Astrocyte (in vitro differentiated cells and primary cell): ENCODE measurements around the gene DEPDC1B. TPM values are rescaled to one million over a fixed set of nuclear protein-coding genes. Genes with fewer than 3 reads are reported as not detected.

Experiments
- DNase-seq: peaks from one replicate; pipeline ENCODE4 v3.0.0-alpha.2; 2010; ENCODE audit warnings: low read depth
- FAIRE-seq: peaks from 2 replicates; lab custom pipeline; 2011; peaks lifted over from hg19 to GRCh38; lab: Jason Lieb, UNC
- H2AFZ ChIP-seq: 2 replicates; pipeline ENCODE4 v1.6.0; 2012; ENCODE audit warnings: low read depth, low read length, inconsistent platforms
- H3K27ac ChIP-seq: 2 replicates; pipeline ENCODE4 v1.5.1; 2011; ENCODE audit warnings: low read depth, low read length, inconsistent platforms
- H3K27me3 ChIP-seq: 2 replicates; pipeline ENCODE4 v1.6.0; 2011; ENCODE audit warnings: low read length, inconsistent platforms; ENCODE audit not compliant: insufficient read depth
- H3K36me3 ChIP-seq: 2 replicates; pipeline ENCODE4 v1.5.1; 2011; ENCODE audit warnings: low read length, inconsistent platforms; ENCODE audit not compliant: insufficient read depth
- H3K4me1 ChIP-seq: 2 replicates; pipeline ENCODE4 v1.5.1; 2011; ENCODE audit warnings: low read length, inconsistent platforms; ENCODE audit not compliant: insufficient read depth
- H3K4me2 ChIP-seq: 2 replicates; pipeline ENCODE4 v1.6.0; 2012; ENCODE audit warnings: low read length, inconsistent platforms
- H3K4me3 ChIP-seq: 2 replicates; pipeline ENCODE4 v1.5.1; 2011; ENCODE audit warnings: low read depth, mild to moderate bottlenecking, low read length, inconsistent platforms; ENCODE audit not compliant: insufficient read depth
- H3K79me2 ChIP-seq: 2 replicates; pipeline ENCODE4 v1.6.0; 2012; ENCODE audit warnings: mild to moderate bottlenecking, low read length, inconsistent platforms; ENCODE audit not compliant: insufficient read depth
- H3K9ac ChIP-seq: 2 replicates; pipeline ENCODE4 v1.6.0; 2012; ENCODE audit warnings: mild to moderate bottlenecking, low read length, inconsistent platforms
- H3K9me3 ChIP-seq: 2 replicates; pipeline ENCODE4 v1.5.1; 2012; ENCODE audit warnings: low read depth, mild to moderate bottlenecking, low read length, inconsistent platforms; ENCODE audit not compliant: insufficient read depth
- H4K20me1 ChIP-seq: 2 replicates; pipeline ENCODE4 v1.6.0; 2012; ENCODE audit warnings: low read length, inconsistent platforms; ENCODE audit not compliant: insufficient read depth
- H3K27ac Mint-ChIP-seq: one replicate; pipeline ENCODE4 v1.8.0; 2021; ENCODE audit warnings: mild to moderate bottlenecking, mixed read lengths; ENCODE audit not compliant: unreplicated experiment
- H3K27me3 Mint-ChIP-seq: one replicate; pipeline ENCODE4 v1.8.0; 2021; ENCODE audit warnings: low read depth, mixed read lengths; ENCODE audit not compliant: unreplicated experiment
- H3K36me3 Mint-ChIP-seq: one replicate; pipeline ENCODE4 v1.8.0; 2021; ENCODE audit warnings: low read depth, mixed read lengths; ENCODE audit not compliant: unreplicated experiment
- H3K4me1 Mint-ChIP-seq: one replicate; pipeline ENCODE4 v1.8.0; 2021; ENCODE audit warnings: low read depth, mixed read lengths; ENCODE audit not compliant: unreplicated experiment
- H3K4me3 Mint-ChIP-seq: one replicate; pipeline ENCODE4 v1.8.0; 2021; ENCODE audit warnings: mild to moderate bottlenecking, moderate library complexity, mixed read lengths; ENCODE audit not compliant: unreplicated experiment
- H3K9me3 Mint-ChIP-seq: one replicate; pipeline ENCODE4 v1.8.0; 2021; ENCODE audit warnings: mild to moderate bottlenecking, mixed read lengths; ENCODE audit not compliant: unreplicated experiment
- CTCF ChIP-seq: IDR thresholded peaks from 2 replicates; pipeline ENCODE4 v1.5.1; 2011; ENCODE audit warnings: low read depth, mild to moderate bottlenecking, inconsistent platforms, low read length, moderate library complexity; ENCODE audit not compliant: insufficient read depth
- EZH2 ChIP-seq: IDR thresholded peaks from 2 replicates; pipeline ENCODE4 v1.6.1; 2012; ENCODE audit warnings: mild to moderate bottlenecking, low read length, inconsistent platforms; ENCODE audit not compliant: insufficient read depth
- total RNA-seq: library from RNA; stranded (reverse); gene quantifications from 2 replicates; pipeline ENCODE4 v1.2.1, GENCODE V29; 2021

Gene DEPDC1B
- total RNA-seq, 1 donor from 2014 or later = 2.2 TPM

- Histone ChIP-seq H3K4me2 (no peak overlapping the region), H3K27me3 (no peaks in the 10 kb centered on the region), H3K27ac (no peak overlapping the region), H3K79me2 (no peaks in the 10 kb centered on the region), H3K9me3 (no peaks in the 10 kb centered on the region), H2AFZ (no peak overlapping the region), H3K4me3 (no peak overlapping the region), H4K20me1 (no peaks in the 10 kb centered on the region), H3K4me1 (no peaks in the 10 kb centered on the region), H3K36me3 (no peaks in the 10 kb centered on the region), H3K9ac (no peak overlapping the region)
- TF ChIP-seq EZH2 (no peak), CTCF (no peak)
- no peak for DNase-seq
- Mint-ChIP-seq H3K27ac (no peak overlapping the region), H3K4me1 (no peaks in the 10 kb centered on the region), H3K36me3 (no peaks in the 10 kb centered on the region), H3K27me3 (no peaks in the 10 kb centered on the region), H3K9me3 (peaks cover 3% of the 10 kb centered on the region), H3K4me3 (no peak overlapping the region)
- no peak for FAIRE-seq
These were observed 10.4 kb upstream of the DEPDC1B start for GRCh38 chr5:60710362-60710761.

GRCh38 chr5:60705144-60705543, 5.2 kb upstream of the DEPDC1B start:
- H3K36me3 Mint-ChIP-seq = no peaks in the 10 kb centered on the region
- H3K27ac Mint-ChIP-seq = no peak overlapping the region
- DNase-seq (no peak), FAIRE-seq (no peak)
- H3K9me3 Mint-ChIP-seq = no peaks in the 10 kb centered on the region
- Histone ChIP-seq H3K4me3 (no peak overlapping the region), H3K27me3 (no peaks in the 10 kb centered on the region), H3K79me2 (no peaks in the 10 kb centered on the region), H3K9ac (no peak overlapping the region), H2AFZ (no peak overlapping the region), H3K27ac (no peak overlapping the region), H3K9me3 (no peaks in the 10 kb centered on the region), H3K36me3 (no peaks in the 10 kb centered on the region), H3K4me1 (no peaks in the 10 kb centered on the region), H3K4me2 (no peak overlapping the region), H4K20me1 (no peaks in the 10 kb centered on the region)
- no peaks in the 10 kb centered on the region for H3K4me1 Mint-ChIP-seq
- TF ChIP-seq CTCF = no peak
- no peak for TF ChIP-seq EZH2
- H3K27me3 Mint-ChIP-seq = no peaks in the 10 kb centered on the region
- H3K4me3 Mint-ChIP-seq = no peak overlapping the region

GRCh38 chr5:60703944-60704343, 4.0 kb upstream of the DEPDC1B start:
- H3K4me1 Mint-ChIP-seq = no peaks in the 10 kb centered on the region
- H3K27ac Mint-ChIP-seq = no peak overlapping the region
- no peak for DNase-seq
- no peaks in the 10 kb centered on the region for H3K27me3 Mint-ChIP-seq
- H3K9me3 Mint-ChIP-seq = no peaks in the 10 kb centered on the region
- no peak overlapping the region for H2AFZ ChIP-seq
- TF ChIP-seq CTCF = no peak
- no peak for TF ChIP-seq EZH2
- H3K27me3 ChIP-seq = no peaks in the 10 kb centered on the region
- peaks cover 2% of the 10 kb centered on the region for H3K79me2 ChIP-seq
- no peaks in the 10 kb centered on the region for H3K36me3 Mint-ChIP-seq
- H3K36me3 ChIP-seq = no peaks in the 10 kb centered on the region
- no peak for FAIRE-seq
- no peaks in the 10 kb centered on the region for H4K20me1 ChIP-seq
- H3K4me3 ChIP-seq = no peak overlapping the region
- no peak overlapping the region for H3K9ac ChIP-seq
- no peak overlapping the region for H3K4me3 Mint-ChIP-seq
- no peak overlapping the region for H3K27ac ChIP-seq
- H3K4me1 ChIP-seq = no peaks in the 10 kb centered on the region
- no peaks in the 10 kb centered on the region for H3K9me3 ChIP-seq
- no peak overlapping the region for H3K4me2 ChIP-seq
